LoVo (cell line): ENCODE data around the gene PRKAR1B.
"Not testable (repeated sequence)": the region's sequence is repeated elsewhere in the genome, so short reads cannot be mapped to it uniquely, and the experiment has no call there.

Experiments
- DNase-seq: peaks from one replicate; pipeline ENCODE4 v3.0.0-alpha.2; 2016; ENCODE audit warnings: low spot score

Gene PRKAR1B

GRCh38 chr7:556837-557557, 170.1 kb downstream of the PRKAR1B start:
- DNase-seq = no peak

GRCh38 chr7:556291-556826, 170.7 kb downstream of the PRKAR1B start:
- no peak for DNase-seq

DNA sequence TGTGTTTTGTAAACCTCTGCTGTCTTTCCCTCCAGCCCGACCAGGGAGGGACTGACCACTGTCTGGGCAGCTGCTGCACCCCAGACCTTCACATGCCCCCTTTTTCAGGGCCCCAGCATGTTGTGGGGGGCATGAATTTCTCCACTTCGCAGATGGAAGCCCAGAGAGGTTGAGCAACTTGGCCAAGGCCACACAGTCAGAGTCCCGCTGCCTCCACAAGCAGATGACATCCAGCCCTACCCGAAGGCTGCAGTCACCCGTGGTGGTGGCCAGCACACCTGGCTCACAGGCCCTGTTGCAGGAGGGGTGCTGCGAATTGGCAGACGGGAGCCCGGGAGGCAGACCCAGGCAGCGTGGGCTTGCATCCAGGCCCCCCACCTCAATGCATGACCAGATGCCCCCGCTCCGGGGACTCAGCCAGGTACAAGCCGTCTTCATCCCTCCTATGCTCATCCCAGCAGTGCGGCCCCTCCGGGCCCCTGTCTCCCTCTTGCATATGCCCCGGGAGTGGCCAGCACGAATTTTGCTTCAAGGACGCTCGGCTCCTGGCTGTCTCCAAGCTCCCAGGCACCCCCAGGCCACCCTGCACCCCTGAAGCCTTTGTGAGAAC, 171.4 kb downstream of the PRKAR1B start:
- DNase-seq = no peak

GRCh38 chr7:553636-554111, 173.4 kb downstream of the PRKAR1B start:
- DNase-seq = no peak

GRCh38 chr7:552868-553635, 174.0 kb downstream of the PRKAR1B start:
- DNase-seq = no peak

- not testable (repeated sequence) for DNase-seq
These were observed 174.8 kb downstream of the PRKAR1B start for GRCh38 chr7:552151-552867.

GRCh38 chr7:551615-551970, 175.5 kb downstream of the PRKAR1B start:
- DNase-seq = not testable (repeated sequence)

DNA sequence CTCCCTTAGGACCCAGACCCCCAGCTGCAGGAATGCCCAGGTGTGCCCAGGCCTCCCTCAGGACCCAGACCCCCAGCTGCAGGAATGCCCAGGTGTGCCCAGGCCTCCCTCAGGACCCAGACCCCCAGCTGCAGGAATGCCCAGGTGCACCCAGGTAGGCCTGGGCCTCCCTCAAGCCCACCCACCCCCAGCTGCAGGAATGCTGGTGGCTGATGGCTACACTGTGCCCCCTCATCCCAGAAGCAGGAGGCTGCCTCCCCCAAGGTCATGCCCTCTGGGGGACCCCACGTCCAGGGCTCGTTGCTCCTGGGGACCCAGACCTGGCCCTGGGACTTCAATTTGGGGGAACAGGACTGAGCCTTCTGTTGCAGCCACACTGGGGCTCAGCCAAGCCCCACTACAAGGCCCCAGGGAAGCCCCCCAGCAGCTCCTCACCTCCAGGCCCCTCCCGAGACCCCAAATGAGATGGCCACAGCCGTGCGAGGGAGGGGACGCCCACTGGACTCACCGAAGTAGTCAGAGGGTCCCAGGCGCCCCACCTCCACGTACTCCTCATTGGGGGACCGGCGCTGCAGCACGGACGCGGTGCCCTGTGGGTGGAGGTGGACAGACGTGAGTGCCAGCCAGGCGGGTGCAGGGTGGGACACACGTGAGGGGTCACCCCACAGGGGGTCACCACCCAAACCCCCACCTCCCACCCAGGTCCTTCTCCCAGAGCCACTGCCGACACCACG, 176.0 kb downstream of the PRKAR1B start:
- no peak for DNase-seq

- DNase-seq = no peak
These were observed 177.0 kb downstream of the PRKAR1B start for GRCh38 chr7:549891-550625.

- no peak for DNase-seq
These were observed 177.8 kb downstream of the PRKAR1B start for GRCh38 chr7:549066-549890.

DNA sequence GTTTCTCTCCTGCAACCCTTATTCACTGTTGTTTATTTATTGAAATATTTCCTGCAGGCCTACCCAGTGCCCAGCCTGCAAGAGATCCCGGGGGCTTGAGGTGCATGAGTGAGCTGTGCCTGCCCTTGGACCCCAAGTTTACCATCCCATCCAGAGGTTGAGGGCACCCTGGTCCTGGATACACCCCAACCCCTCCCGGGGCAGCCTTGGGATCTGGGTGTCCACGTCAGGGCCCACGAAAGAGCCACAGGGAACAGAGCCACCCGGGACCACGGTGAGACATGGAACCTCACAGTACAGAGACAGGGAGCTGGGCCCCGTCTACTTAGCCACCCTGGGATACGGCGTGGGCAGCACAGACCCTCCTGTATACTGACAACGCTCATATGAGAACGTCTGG, 178.7 kb downstream of the PRKAR1B start:
- DNase-seq = no peak

DNA sequence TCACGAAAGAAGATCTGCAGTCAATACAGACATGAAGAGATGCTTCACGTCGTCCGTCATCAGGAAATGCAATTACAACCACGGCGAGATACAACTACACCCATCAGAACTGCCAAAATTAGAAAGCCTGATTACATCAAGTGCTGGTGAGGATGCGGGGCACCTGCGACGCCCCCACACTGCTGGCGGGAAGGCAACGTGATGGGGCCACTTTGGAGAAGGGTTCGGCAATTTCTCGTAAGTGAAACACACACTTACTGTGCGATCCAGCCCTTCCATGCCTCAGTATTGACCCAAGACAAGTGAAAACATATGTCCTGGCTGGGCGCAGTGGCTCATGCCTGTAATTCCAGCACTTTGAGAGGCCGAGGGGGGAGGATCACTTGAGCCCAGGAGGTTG, 181.6 kb downstream of the PRKAR1B start:
- no peak for DNase-seq

GRCh38 chr7:544338-545221, 182.5 kb downstream of the PRKAR1B start:
- DNase-seq = no peak

- no peak for DNase-seq
These were observed 183.4 kb downstream of the PRKAR1B start for GRCh38 chr7:543501-544337.

GRCh38 chr7:542713-543500, 184.2 kb downstream of the PRKAR1B start:
- DNase-seq = no peak

- no peak for DNase-seq
These were observed 184.9 kb downstream of the PRKAR1B start for GRCh38 chr7:542131-542712.

DNA sequence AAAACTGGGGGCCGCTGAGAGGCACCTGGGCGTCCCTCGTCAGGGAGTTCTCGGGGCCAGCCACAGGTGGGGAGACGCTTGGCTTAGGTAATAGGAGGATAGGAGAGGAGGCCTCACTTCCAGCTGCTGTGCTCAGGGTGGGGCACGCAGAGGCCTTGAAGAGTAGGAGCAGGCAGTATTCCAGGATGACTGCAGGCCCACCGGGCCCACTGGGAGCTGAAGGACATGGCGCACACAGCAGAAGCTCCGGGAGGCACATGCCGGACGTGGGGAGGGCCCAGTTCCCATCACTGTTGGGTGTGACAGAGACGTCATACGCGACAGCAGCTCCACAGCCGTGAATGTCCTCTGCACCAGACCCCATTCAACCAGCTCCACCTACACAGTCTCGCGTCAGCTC, 185.4 kb downstream of the PRKAR1B start:
- no peak for DNase-seq
